GM19351 (cell line): ENCODE measurements around the gene DNPEP.
A peak's percentile ranks its signal among the peaks of the same experiment; 100 is the strongest.

ENCODE experiments used
- ATAC-seq: cut with Tn5 transposase; IDR thresholded peaks from one replicate; pipeline ENCODE4 v1.9.1; 2021; ENCODE audit warnings: mild to moderate bottlenecking, moderate library complexity; ENCODE audit not compliant: unreplicated experiment

DNPEP gene

GRCh38 chr2:219368690-219369191 lies 19.0 kb downstream of the DNPEP start:
- no peak for ATAC-seq

GRCh38 chr2:219362524-219363164 lies 25.1 kb downstream of the DNPEP start:
- peak; percentile 91 for ATAC-seq

- ATAC-seq: no peak
Observed at GRCh38 chr2:219362072-219362471, 25.6 kb downstream of the DNPEP start.

- ATAC-seq: no peak
Observed at GRCh38 chr2:219358170-219359075, 29.3 kb downstream of the DNPEP start.

- no peak for ATAC-seq
Observed at GRCh38 chr2:219356834-219357233, 30.9 kb downstream of the DNPEP start.

- no peak for ATAC-seq
Observed at GRCh38 chr2:219354582-219354981, 33.1 kb downstream of the DNPEP start.

GRCh38 chr2:219353129-219353528 lies 34.6 kb downstream of the DNPEP start:
- no peak for ATAC-seq

- peak; percentile 87 for ATAC-seq
Observed at GRCh38 chr2:219352448-219353023, 35.2 kb downstream of the DNPEP start.

GRCh38 chr2:219350710-219351221 lies 36.9 kb downstream of the DNPEP start:
- ATAC-seq: no peak

- ATAC-seq: no peak
Observed at GRCh38 chr2:219350215-219350614, 37.5 kb downstream of the DNPEP start.

GRCh38 chr2:219344751-219345430 lies 42.8 kb downstream of the DNPEP start:
- ATAC-seq: no peak

- ATAC-seq: no peak
Observed at GRCh38 chr2:219335373-219335786, 52.3 kb downstream of the DNPEP start.

GRCh38 chr2:219334076-219334475 lies 53.6 kb downstream of the DNPEP start:
- ATAC-seq: no peak

GRCh38 chr2:219332542-219332941 lies 55.2 kb downstream of the DNPEP start, which contains the start of gene RESP18:
TSS of gene RESP18 (minus strand) at chr2:219332744.
- no peak for ATAC-seq

GRCh38 chr2:219331560-219332213 lies 56.0 kb downstream of the DNPEP start:
- ATAC-seq: no peak

GRCh38 chr2:219327719-219328118 lies 60.0 kb downstream of the DNPEP start:
- ATAC-seq: no peak

- no peak for ATAC-seq
Observed at GRCh38 chr2:219325657-219326315, 61.9 kb downstream of the DNPEP start.

- no peak for ATAC-seq
Observed at GRCh38 chr2:219325136-219325535, 62.6 kb downstream of the DNPEP start.

GRCh38 chr2:219323434-219323833 lies 64.3 kb downstream of the DNPEP start:
- ATAC-seq: no peak
